Measurements from ENCODE around the gene F7.

The F7 gene

GRCh38 chr13:113125506-113126264, 20.1 kb downstream of the F7 start:
- Histone ChIP-seq H3K4me3 (ENCODE audit: low read length) (no peak overlapping the region), H3K27me3 (ENCODE audit: control insufficient read depth, insufficient read depth, low read length) (no peaks in the 10 kb centered on the region), H3K9ac (ENCODE audit: low read length) (no peak overlapping the region), H3K27ac (ENCODE audit: low read length) (no peak overlapping the region), H3K36me3 (ENCODE audit: control insufficient read depth, low read depth, low read length) (no peaks in the 10 kb centered on the region), H3K9me3 (ENCODE audit: control insufficient read depth, low read depth, low read length) (no peaks in the 10 kb centered on the region), H3K4me1 (ENCODE audit: control insufficient read depth, low read depth, low read length) (peaks cover 7% of the 10 kb centered on the region)

GRCh38 chr13:113126265-113127150, 20.9 kb downstream of the F7 start:
- H3K9ac ChIP-seq (ENCODE audit: low read length), result no peak overlapping the region
- no peaks in the 10 kb centered on the region for H3K27me3 ChIP-seq (ENCODE audit: control insufficient read depth, insufficient read depth, low read length)
- H3K4me3 ChIP-seq (ENCODE audit: low read length), result no peak overlapping the region
- H3K36me3 ChIP-seq (ENCODE audit: control insufficient read depth, low read depth, low read length), result no peaks in the 10 kb centered on the region
- no peaks in the 10 kb centered on the region for H3K9me3 ChIP-seq (ENCODE audit: control insufficient read depth, low read depth, low read length)
- H3K4me1 ChIP-seq (ENCODE audit: control insufficient read depth, low read depth, low read length), result peaks cover 7% of the 10 kb centered on the region
- no peak overlapping the region for H3K27ac ChIP-seq (ENCODE audit: low read length)

- H3K27ac ChIP-seq (ENCODE audit: low read length), result no peak overlapping the region
- H3K9ac ChIP-seq (ENCODE audit: low read length), result no peak overlapping the region
- H3K36me3 ChIP-seq (ENCODE audit: control insufficient read depth, low read depth, low read length), result no peaks in the 10 kb centered on the region
- H3K9me3 ChIP-seq (ENCODE audit: control insufficient read depth, low read depth, low read length), result no peaks in the 10 kb centered on the region
- H3K4me3 ChIP-seq (ENCODE audit: low read length), result no peak overlapping the region
- no peaks in the 10 kb centered on the region for H3K4me1 ChIP-seq (ENCODE audit: control insufficient read depth, low read depth, low read length)
- no peaks in the 10 kb centered on the region for H3K27me3 ChIP-seq (ENCODE audit: control insufficient read depth, insufficient read depth, low read length)
Measured at GRCh38 chr13:113129480-113129879, 23.9 kb downstream of the F7 start.

DNA sequence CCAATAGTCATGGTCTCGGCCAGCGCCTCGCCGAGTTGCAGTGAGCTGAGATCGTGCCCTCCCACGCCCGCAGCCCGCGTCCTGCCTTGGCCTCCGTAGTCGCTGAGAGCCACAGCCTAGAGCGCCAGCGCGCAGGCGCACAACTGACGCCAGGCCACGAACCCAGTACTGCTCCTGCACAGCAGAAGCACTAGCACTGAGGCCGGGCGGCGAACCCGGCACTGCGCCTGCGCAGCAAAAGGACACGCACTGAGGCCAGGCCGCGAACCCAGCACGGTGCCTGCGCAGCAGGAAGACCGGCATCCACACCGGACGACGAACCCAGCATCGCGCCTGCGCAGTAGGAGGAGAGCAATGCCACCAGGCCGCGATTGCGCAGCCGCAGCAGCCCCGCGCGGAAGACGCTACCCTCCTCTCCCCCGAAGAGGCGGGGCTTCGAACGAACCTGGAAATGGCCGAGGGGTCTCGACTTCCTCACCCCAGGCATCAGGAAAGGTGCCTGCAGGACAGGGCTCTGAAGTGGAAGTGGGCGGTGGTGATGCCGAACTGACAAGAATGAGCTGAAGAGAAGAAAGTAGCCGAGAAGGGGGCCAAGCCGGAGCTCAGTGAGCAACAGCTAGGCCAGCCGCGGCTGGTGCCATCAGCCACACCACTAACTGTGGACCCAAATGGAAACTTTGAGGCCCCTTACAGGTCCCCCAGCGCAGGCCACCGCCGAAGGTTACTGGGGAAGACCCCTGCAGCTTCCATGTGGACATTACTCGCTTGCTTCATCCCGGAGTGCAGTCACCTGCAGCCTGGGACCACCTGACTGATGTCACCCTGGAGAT, 24.5 kb downstream of the F7 start:
- no peaks in the 10 kb centered on the region for H3K4me1 ChIP-seq (ENCODE audit: control insufficient read depth, low read depth, low read length)
- H3K27me3 ChIP-seq (ENCODE audit: control insufficient read depth, insufficient read depth, low read length), result no peaks in the 10 kb centered on the region
- H3K36me3 ChIP-seq (ENCODE audit: control insufficient read depth, low read depth, low read length), result no peaks in the 10 kb centered on the region
- H3K9me3 ChIP-seq (ENCODE audit: control insufficient read depth, low read depth, low read length), result no peaks in the 10 kb centered on the region
- H3K27ac ChIP-seq (ENCODE audit: low read length), result no peak overlapping the region
- no peak overlapping the region for H3K4me3 ChIP-seq (ENCODE audit: low read length)
- no peak overlapping the region for H3K9ac ChIP-seq (ENCODE audit: low read length)

DNA sequence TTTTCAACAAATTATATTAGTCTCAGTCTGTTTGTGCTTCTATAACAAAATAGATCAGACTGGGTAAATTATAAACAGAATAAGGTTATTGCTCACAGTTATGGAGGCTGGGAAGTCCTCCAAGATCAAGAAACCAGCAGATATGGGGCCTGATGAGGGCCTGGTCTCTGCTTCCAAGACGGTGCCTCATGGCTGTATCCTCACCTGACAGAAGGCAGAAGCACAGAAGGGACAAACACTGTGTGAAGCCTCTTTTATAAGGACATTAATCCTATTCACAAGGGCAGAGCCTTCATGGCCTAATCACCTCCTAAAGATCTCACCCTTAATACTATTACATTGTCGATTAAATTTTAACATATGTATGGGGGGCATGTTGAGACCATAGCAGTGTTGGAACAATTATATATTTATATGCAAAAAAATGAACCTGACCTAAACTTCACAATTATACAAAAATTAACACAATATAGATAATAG, 29.7 kb downstream of the F7 start:
- H3K27me3 ChIP-seq (ENCODE audit: control insufficient read depth, insufficient read depth, low read length), result no peaks in the 10 kb centered on the region
- no peak overlapping the region for H3K27ac ChIP-seq (ENCODE audit: low read length)
- H3K36me3 ChIP-seq (ENCODE audit: control insufficient read depth, low read depth, low read length), result no peaks in the 10 kb centered on the region
- H3K4me1 ChIP-seq (ENCODE audit: control insufficient read depth, low read depth, low read length), result peaks cover 9% of the 10 kb centered on the region
- no peak overlapping the region for H3K4me3 ChIP-seq (ENCODE audit: low read length)
- no peaks in the 10 kb centered on the region for H3K9me3 ChIP-seq (ENCODE audit: control insufficient read depth, low read depth, low read length)
- no peak overlapping the region for H3K9ac ChIP-seq (ENCODE audit: low read length)

DNA sequence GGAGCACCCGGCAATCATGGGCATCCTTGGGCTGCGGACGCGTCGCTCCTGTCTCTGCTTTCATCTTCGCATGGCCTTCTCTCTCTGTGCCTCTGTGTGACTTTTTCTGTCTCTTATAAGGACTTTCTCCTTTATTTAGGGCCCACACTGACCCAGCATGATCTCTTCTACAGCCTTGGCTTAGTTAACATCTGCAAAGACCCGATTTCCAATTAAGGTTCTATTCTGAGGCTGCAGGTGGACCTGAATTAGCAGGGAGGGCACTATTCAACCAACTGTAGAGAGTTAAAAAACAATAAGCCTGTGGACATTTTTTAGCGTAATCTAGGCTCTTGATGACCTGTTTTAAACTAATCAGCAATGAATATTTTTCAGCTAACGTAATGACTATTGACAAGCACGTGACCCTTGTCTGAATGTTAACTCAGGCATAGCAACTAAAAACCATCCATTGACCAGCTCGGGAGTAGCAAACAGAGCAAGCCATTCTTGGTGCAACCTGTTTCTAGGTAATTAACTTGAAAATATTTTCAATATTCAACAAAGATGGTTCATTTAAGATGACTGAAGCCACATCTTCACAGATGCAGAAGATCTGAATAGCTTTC, 32.2 kb downstream of the F7 start:
- Histone ChIP-seq H3K4me3 (ENCODE audit: low read length) (no peak overlapping the region), H3K27me3 (ENCODE audit: control insufficient read depth, insufficient read depth, low read length) (no peaks in the 10 kb centered on the region), H3K27ac (ENCODE audit: low read length) (no peak overlapping the region), H3K36me3 (ENCODE audit: control insufficient read depth, low read depth, low read length) (no peaks in the 10 kb centered on the region), H3K4me1 (ENCODE audit: control insufficient read depth, low read depth, low read length) (peaks cover 9% of the 10 kb centered on the region), H3K9ac (ENCODE audit: low read length) (no peak overlapping the region), H3K9me3 (ENCODE audit: control insufficient read depth, low read depth, low read length) (no peaks in the 10 kb centered on the region)

DNA sequence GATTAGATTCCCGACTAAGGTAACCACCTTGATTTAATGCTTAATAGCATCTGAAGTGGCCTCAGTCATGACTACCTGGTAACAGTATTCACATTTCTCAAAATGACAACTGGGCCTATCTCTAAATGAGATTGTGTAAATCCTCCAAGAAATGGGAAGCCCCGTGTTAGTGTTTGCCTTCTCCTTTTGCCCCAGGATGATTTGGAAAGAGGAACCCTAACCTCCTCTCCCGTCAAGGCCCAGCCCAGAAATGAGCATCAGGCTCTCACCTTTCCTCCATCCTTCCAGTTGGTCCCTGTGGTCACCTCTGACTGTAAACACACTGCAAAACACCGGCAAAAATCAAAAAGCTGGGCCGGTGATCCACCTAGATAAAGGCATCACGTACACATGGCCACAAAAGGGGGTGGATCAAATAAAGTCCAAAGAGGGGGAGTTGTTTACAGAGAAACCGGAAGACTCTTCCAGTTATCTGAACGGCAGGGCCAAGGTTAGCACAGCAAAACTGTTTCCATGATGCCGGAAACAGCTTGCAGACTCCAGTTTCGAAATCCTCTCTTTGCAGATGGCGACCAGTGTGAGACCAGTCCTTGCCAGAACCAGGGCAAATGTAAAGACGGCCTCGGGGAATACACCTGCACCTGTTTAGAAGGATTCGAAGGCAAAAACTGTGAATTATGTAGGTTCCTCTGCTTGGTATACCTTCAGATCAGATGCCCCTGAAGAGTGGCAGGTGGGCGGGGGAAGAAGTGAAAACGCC, 33.4 kb downstream of the F7 start:
- H3K4me3 ChIP-seq (ENCODE audit: low read length), result no peak overlapping the region
- H3K27me3 ChIP-seq (ENCODE audit: control insufficient read depth, insufficient read depth, low read length), result no peaks in the 10 kb centered on the region
- no peak overlapping the region for H3K27ac ChIP-seq (ENCODE audit: low read length)
- no peaks in the 10 kb centered on the region for H3K9me3 ChIP-seq (ENCODE audit: control insufficient read depth, low read depth, low read length)
- peaks cover 9% of the 10 kb centered on the region for H3K4me1 ChIP-seq (ENCODE audit: control insufficient read depth, low read depth, low read length)
- H3K36me3 ChIP-seq (ENCODE audit: control insufficient read depth, low read depth, low read length), result no peaks in the 10 kb centered on the region
- H3K9ac ChIP-seq (ENCODE audit: low read length), result no peak overlapping the region

DNA sequence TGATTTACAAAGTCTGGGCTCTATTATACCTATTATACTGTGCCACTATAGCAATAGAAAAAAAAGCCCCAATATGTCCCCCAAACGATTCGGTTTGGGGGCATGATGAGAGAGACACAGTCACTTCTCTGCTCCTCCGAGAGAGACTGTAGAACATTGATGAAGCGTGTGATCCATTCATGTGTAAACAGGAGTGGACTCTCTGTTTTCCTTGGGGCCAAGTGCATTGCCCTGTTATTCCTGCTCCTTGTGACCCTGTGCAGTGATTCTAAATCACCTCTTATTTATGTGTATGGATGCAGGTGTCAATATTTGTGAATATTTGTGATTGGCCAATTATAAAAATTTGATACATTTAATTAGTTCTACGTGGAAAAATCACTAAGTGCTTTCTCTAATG, 34.0 kb downstream of the F7 start:
- H3K27ac ChIP-seq (ENCODE audit: low read length), result no peak overlapping the region
- no peaks in the 10 kb centered on the region for H3K36me3 ChIP-seq (ENCODE audit: control insufficient read depth, low read depth, low read length)
- H3K4me1 ChIP-seq (ENCODE audit: control insufficient read depth, low read depth, low read length), result peaks cover 9% of the 10 kb centered on the region
- no peak overlapping the region for H3K4me3 ChIP-seq (ENCODE audit: low read length)
- no peak overlapping the region for H3K9ac ChIP-seq (ENCODE audit: low read length)
- no peaks in the 10 kb centered on the region for H3K9me3 ChIP-seq (ENCODE audit: control insufficient read depth, low read depth, low read length)
- no peaks in the 10 kb centered on the region for H3K27me3 ChIP-seq (ENCODE audit: control insufficient read depth, insufficient read depth, low read length)

- Histone ChIP-seq H3K27ac (ENCODE audit: low read length) (no peak overlapping the region), H3K27me3 (ENCODE audit: control insufficient read depth, insufficient read depth, low read length) (no peaks in the 10 kb centered on the region), H3K9ac (ENCODE audit: low read length) (no peak overlapping the region), H3K36me3 (ENCODE audit: control insufficient read depth, low read depth, low read length) (no peaks in the 10 kb centered on the region), H3K9me3 (ENCODE audit: control insufficient read depth, low read depth, low read length) (no peaks in the 10 kb centered on the region), H3K4me1 (ENCODE audit: control insufficient read depth, low read depth, low read length) (peaks cover 9% of the 10 kb centered on the region), H3K4me3 (ENCODE audit: low read length) (no peak overlapping the region)
Measured at GRCh38 chr13:113140677-113141600, 35.3 kb downstream of the F7 start.

GRCh38 chr13:113141601-113141970, 36.0 kb downstream of the F7 start:
- Histone ChIP-seq H3K4me3 (ENCODE audit: low read length) (no peak overlapping the region), H3K27ac (ENCODE audit: low read length) (no peak overlapping the region), H3K36me3 (ENCODE audit: control insufficient read depth, low read depth, low read length) (no peaks in the 10 kb centered on the region), H3K27me3 (ENCODE audit: control insufficient read depth, insufficient read depth, low read length) (no peaks in the 10 kb centered on the region), H3K9me3 (ENCODE audit: control insufficient read depth, low read depth, low read length) (no peaks in the 10 kb centered on the region), H3K9ac (ENCODE audit: low read length) (no peak overlapping the region), H3K4me1 (ENCODE audit: control insufficient read depth, low read depth, low read length) (peaks cover 9% of the 10 kb centered on the region)
